UCSD-AML1 (cell line): Measurements from ENCODE around the gene SRSF8.
"Not testable (repeated sequence)": the region's sequence is repeated elsewhere in the genome, so short reads cannot be mapped to it uniquely, and the experiment has no call there.

Experiments
- DNase-seq: peaks from one replicate; lab custom pipeline; 2025; ENCODE audit not compliant: unreplicated experiment; lab: John Stamatoyannopoulos, UW

Gene SRSF8

DNA sequence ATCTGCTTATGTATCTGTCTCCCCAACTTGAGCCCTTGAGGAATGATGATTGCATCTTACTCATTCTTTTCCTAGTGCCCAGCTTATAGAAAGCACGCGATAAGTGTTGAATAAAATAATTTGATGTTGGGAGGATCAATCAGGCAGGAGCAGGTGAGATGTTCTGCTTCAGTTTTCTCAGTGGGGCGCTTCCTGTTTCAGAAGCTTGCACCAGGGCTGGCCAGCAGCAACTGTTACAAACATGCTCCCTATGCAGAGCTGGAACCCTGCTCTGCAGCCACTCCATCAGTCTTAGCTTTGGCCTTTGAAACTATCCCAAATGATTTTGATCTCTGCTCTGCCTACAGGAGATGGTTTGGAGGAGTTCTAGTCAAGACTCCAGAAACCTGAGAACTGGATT lies 26.8 kb downstream of the SRSF8 start:
- no peak for DNase-seq

DNA sequence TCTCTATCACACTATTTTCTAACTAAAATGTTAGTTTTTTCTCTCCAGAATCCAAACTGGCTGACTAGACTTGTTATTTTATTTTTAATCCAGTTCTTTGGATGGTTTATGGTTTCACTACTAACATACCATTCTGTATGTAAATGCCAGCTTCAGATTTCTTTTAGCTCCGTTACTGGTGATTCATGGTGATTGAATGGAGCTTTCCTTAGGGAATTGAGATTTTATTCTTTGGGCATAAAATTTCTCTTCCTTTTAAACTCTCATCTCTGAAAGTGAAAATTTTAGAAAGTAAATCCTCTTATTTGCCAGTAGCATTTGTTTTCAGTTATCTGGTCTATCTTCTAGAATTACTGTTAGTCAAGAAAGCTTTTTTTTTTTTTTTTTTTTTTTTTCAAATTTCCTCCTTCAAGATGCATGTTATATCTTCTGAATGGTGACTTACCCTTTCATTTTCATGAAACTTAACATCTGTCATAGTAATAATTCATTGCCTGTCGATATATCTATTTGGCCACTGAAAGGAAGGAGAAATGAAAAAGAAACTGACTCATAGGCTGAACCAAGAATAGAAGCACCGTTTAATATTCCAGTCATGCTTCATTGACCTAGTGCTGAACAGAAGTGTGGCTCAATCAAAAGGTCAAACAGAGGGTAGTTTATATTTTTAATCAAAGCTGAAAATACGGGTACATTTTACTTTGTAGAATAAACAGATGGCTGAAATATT lies 29.3 kb downstream of the SRSF8 start:
- no peak for DNase-seq

DNA sequence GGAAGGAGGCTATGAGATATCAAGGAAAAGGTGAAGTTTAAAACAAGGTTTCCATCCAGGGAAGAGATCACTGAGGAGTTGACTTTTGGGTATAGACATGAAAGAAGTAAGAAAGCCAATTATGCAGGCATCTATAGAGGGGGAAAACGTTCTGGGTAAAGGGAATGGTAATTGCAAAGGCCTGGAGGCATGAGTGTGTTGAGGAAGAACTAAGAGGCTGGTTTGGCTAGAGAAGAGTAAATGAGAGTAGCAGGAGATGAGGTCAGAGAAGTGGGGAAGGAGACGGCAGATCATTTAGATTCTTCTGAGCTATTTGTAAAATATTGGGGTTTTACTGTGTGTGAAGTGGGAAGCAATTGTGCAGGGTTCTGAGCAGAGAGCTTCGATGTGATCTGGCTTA lies 30.5 kb downstream of the SRSF8 start:
- DNase-seq: no peak

DNA sequence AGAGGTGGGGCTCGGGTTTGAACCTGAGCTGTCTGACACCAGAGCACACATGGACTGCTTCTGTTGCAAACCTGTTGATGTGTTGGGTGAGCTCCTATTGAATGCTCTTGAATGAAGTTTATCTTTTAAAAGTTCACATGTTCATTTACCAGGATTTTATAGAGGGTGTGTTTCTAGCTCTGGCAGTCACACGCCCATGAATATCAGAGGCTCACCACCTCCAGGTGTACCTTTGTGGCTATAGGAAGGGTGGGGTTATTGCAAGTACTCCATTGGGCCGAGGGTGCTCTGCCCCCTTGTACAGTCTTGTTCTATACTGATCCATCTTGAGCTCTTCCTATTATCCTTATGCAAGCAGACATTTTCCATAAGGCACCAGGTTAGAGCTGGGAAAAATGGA lies 32.1 kb downstream of the SRSF8 start:
- DNase-seq: no peak

DNA sequence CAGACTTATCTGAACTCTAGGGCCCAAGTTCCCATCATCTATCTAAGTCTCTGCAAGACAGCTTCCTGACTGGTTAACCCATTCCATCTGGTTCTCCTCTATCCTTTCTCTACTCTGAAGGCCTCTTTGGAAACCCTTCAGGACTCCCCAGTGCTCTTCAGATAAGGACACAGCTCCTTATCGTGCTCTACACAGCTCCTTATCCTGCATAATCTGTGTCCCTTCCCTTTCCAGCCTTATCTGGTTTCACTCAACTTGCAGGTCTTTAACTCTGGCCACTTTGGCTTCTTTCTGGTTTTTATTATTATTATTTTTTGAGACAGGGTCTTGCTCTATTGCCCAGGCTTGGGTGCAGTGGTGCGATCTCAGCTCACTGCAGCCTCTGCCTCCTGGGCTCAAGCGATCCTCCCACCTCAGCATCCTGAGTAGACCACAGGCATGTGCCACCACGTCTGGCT lies 33.5 kb downstream of the SRSF8 start:
- DNase-seq: no peak

DNA sequence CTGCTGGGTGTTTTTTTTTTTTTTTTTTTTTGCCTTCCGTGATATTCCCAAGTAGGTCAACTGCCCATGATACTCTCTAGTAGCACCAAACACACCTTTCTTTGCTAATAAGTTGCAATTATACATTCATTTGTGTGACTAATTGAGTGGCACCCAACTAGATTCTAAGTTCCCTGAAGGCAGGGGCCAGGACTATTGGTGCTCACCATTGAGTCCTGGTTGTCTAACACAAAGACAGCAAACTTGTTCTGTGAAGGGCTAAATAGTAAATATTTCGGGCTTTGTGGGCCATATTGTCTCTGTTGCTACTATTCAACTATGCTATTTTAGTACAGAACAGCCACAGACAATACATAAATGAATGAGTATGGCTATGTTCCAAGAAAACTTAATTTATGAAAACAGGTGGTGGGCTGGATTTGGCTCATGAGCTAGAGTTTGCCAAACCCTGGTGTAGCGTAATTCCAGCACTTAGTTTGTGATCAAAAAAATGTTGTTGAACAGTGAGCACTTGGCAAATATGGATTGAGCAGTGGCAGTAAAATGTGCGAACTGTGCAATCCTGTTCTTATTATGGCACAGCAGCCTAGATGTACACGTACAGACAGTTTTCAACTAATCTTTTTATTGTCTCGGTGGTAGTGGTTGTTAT lies 34.3 kb downstream of the SRSF8 start:
- DNase-seq: no peak

DNA sequence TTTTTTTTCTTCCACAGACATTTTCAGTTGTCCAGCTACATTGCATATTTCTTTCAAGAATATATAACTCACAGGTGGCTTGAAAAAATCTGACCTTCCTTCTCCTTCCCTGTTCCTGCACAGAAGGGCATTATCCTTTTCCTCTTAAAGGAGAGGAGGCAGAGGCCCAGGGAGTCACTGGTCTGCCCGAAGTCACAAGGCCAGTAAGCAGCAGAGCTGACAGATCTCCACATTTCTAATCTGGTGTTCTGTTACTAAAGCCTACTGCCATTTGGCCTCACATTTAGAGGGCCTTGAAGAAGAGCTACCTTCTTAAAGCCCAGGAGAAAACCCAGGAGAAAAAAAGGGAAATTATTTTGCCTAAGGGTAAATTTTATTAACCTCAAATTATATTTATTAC lies 35.2 kb downstream of the SRSF8 start:
- no peak for DNase-seq

DNA sequence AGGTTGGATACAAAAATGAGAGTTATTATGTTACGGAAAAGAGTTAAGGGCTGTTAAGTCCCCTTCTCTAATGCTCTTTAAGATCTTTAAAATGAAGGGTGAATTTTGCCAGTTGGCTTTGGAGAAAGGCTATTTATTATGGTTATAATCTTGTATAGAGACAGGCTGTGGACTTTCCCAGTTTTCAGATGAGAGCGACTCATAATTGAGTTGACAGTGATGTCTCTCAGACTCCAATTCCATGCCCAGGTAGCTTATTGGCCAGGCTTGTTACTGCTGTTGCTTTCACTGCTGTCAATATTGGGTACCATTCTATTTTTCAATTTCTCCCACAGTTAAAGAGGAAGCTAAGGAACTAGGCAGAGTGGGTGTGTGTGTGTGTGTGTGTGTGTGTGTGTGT lies 36.0 kb downstream of the SRSF8 start:
- peak; percentile 10 for DNase-seq

DNA sequence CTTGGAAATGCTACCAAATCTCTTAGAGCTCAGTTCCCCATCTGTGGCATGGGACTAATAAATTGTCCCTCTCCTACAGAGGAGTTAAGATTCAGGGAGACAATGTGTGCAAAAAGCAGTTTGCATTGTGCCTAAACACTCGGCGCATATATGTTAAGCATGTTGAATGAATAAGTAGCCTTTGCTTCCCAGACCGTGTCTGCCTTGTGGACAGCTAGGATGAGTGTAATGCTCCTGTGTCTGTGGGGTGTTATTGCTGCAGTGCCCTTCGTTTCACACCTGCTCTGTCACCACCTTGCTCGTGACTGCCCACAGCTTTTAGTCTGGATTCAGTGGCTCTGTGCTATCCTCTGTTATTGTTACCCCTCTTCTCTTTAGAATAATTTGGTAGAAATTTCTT lies 37.0 kb downstream of the SRSF8 start:
- no peak for DNase-seq

DNA sequence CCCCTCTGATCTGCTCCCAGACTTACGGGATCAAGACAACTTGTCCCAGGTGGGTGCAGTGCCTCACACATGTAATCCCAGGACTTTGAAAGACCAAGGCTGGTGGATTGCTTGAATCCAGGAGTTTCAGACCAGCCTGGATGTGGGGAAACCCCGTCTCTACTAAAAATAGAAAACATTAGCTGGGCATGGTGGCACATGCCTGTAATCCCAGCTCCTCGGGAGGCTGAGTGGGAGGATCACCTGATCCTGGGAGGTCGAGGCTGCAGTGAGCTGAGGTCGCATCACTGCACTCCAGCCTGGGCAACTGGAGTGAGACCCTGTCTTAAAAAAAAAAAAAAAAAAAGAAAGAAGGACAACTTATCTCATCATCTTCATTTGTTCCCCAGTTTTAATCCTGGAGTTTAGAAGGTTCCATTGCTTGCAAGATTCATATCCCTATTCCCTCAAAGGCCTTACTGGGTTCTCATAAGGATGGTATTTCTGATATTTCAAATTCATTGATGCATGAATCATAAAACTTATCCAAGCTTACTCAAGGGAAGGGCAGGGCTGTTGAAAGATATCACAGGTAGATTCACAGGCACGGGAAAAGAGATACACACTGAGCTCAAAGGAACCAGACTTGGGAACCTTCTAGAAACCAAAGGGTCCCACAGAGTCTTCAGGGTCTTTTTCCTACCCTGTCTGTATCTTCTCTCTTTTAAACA lies 37.6 kb downstream of the SRSF8 start:
- no peak for DNase-seq

DNA sequence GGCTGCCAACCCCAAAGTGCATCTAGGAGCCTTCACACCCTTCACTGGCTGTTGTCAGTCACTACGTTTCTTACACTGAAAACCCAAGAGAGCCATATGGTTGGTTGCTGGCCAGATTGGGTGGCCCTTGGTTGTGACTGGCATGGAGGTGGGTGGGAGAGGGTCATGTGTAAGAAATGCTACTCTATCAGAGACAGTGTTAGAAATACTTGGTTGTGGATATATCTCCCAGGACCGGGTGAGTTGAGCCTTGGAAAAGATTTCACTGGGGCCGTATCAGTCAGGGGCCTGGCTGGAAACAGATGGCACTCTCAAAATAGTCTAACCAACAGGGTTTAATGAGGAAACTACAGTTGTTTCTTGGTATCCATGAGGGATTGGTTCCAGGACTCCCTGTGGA lies 38.1 kb downstream of the SRSF8 start:
- no peak for DNase-seq

DNA sequence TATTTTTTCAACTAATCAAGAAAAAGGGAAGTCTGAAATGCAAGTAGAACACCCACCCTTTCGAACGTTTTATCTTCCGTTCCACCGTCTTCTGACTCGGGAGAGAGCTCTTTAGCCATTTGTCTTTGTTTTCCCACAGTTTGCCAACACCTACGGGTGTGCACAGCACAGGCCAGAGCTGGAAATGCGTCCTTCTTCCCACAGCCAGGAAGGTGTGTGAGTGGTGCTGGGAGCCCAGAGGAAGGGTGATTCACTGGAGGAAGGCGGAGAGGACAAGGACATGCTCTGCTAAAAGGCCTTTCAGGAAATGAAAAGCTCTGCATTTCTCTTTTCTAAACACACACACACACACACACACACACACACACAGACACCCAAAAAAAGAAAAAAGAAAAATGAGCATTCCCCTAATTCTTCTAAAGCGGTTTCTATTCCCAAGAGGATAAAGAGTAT lies 41.5 kb downstream of the SRSF8 start:
- peak; percentile 21 for DNase-seq

DNA sequence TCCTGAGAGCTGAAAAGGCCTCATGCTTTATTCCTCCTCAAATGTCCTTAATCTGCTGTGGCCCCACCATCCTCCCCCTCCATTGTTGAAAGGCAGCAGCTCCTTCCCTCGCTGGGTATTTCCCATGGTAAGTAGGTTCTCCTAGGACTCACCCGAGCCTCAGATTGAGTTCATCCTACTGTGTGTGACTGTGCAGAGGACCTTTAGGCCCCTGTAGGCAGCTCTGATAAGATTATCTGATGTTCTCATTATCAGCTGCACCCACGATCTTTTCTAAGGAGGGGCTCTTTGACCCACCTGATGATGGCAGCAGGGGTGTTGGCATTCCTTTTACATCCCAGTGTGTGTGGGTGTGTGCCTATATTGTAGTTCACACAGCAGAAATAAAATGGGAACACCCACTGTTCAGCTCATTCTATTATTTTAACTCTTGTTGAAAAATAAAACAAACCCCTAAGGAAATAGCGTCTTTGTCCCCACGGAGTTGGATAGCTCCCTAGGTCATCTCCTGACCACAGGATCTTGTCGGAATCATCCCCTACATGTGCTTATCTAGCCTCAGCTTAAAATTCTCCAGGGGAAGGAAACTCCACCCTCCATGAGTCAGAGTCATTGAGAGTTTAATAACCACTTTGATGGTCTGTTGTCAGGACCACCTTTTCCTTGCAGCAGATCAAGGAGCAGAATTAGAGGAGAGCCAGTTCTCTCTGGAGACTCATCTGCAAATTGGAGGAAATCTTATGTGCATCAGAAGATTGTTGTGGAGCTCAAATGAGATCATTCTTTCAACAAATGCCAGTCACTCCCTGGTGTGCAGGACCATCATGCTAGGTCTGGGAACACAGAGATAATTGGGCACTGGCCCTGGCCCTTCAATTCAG lies 42.2 kb downstream of the SRSF8 start:
- DNase-seq: no peak

DNA sequence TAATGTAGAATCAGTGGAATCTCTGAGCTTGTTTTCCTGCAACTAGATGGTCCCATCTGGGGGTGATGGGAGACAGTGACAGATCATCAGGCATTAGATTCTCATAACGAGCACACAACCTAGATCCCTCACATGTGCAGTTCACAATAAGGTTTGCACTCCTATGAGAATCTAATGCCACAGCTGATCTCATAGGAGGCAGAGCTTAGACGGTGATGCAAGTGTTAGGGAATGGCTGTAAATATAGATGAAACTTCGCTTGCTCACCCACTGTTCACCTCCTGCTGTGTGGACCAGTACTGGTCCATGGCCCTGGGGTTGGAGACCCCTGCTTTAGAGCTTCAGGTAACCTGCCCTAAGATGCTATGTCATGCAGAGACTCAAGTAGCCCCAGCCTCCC lies 44.8 kb downstream of the SRSF8 start:
- DNase-seq: not testable (repeated sequence)

DNA sequence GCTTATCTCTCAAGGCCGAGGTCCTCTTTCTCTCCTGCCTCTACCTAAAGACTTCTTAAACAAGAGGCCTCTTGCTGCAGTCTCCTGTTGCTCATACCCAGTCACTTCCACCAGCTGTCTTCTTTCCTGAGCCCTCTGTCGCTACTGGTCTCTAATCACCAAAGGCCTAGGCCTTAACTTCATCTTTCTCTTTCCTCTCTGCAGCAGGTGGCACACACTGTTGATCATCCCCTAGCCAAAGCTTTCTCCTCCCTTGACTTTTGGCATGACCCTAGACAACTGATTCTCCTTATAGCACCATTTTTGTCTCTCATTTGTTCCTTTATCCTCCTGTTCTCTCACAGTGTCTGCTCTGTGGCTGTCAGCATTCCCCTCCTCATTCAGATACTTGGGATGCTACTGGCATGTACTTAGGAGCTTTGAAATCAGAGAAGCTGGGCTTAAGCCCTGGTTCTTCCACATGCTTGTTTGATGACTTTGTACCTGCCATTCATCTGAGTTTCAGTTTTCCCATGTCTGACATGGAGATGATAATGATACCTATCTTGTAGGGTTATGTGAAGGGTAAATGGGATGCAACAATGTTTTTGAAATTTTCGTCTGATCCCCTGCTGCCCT lies 45.3 kb downstream of the SRSF8 start:
- DNase-seq: no peak

DNA sequence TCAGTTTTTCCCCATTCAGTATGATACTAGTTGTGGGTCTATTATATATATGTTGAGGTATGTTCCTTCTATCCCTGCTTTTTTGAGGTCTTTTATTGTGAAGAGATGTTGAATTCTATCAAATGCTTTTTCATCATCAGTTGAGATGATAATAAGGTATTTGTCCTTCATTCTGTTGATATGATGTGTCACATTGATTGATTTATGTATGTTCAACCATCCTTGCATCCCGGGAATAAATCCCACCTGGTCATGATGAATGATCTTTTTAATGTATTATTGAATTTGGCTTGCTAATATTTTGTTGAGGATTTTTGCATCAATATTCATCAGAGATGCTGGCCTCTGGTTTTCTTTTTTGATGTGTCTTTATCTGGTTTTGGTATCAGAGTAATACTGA lies 48.9 kb downstream of the SRSF8 start:
- DNase-seq: no peak

DNA sequence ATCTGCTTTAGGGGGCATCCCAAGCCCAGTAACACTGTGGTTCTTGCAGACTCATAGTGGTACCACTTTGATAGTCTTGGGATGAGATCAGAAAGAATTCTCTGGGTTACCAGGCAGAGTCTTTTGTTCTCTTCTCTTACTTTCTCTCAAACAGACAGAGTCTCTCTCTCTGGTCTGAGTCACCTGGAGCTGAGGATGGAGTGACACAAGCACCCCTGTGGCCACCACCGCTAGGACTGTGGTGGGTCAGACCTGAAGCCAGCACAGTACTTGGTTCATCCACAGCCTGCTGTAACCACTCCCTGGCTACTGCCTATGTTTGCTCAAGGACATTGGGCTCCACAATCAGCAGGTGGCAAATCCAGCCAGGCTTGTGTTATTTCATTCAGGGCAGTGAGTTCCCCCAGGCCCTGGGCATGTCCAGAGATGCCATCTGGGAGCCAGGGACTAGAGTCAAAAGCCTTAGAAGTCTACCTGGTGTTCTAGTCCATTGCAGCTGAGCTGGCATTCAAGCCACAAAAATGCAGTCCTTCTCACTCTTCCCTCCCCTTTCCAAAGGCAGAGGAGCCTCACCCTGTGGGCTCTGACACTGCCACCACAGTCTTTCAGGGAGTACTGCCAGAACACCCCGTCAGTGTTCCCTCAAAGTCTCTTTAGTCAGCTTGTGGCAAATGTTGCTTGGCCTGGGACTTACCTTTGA lies 52.8 kb downstream of the SRSF8 start:
- no peak for DNase-seq
